Body of pancreas (tissue), 4 donors: Measurements from ENCODE around the gene SLC50A1.

Source experiments
- CTCF ChIP-seq, 7 experiments: fragments of 450-650 bp in 4 of 7; fragments of 200-600 bp in 3 of 7; sonication (generic) in 3 of 7; IDR thresholded peaks; one replicate each; pipeline ENCODE4 v1.5.1; 2016 to 2019; ENCODE audit warnings: antibody characterized with exemption in 7 of 7
- POLR2A ChIP-seq, 3 donors: fragments of 450-650 bp; IDR thresholded peaks; one replicate each; pipeline ENCODE4 v1.6.1; 2016; ENCODE audit warnings: antibody characterized with exemption in 3 of 3, mild to moderate bottlenecking in 2 of 3

GRCh38 chr1:155184351-155184811 is 48.7 kb downstream of the SLC50A1 start:
- no peak for TF ChIP-seq CTCF (IDR thresholded peaks at IDR 0.05)
- TF ChIP-seq POLR2A (IDR thresholded peaks at IDR 0.05): no peak
